Effector CD4-positive, alpha-beta T cell (primary cell): Measurements from ENCODE around the gene HDAC6.
"Not testable (repeated sequence)": the region's sequence is repeated elsewhere in the genome, so short reads cannot be mapped to it uniquely, and the experiment has no call there.

Experiments used
- DNase-seq: peaks from one replicate; pipeline ENCODE4 v3.0.0-alpha.2; 2020

The HDAC6 gene

DNA sequence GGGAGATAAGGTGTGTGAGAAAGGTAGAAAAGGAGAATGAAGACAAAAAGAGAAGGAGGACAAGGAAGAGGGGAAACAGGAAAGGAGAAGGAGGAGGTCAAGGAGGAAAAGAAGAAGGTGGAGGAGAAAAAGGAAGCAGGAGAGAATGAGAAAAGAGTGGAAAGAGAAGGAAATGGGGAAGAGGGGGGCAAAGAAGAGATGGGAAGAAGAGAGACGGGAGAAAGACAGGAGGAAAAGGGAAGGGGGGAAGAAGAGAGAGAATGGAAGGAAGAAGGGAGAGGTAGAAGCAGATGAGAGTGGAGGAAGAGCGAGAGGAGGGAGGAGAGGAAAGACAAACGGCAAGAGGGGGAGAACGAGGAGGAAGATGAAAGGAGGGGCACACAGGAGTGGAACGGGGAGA, 11.4 kb upstream of the HDAC6 start:
- DNase-seq: no peak

DNA sequence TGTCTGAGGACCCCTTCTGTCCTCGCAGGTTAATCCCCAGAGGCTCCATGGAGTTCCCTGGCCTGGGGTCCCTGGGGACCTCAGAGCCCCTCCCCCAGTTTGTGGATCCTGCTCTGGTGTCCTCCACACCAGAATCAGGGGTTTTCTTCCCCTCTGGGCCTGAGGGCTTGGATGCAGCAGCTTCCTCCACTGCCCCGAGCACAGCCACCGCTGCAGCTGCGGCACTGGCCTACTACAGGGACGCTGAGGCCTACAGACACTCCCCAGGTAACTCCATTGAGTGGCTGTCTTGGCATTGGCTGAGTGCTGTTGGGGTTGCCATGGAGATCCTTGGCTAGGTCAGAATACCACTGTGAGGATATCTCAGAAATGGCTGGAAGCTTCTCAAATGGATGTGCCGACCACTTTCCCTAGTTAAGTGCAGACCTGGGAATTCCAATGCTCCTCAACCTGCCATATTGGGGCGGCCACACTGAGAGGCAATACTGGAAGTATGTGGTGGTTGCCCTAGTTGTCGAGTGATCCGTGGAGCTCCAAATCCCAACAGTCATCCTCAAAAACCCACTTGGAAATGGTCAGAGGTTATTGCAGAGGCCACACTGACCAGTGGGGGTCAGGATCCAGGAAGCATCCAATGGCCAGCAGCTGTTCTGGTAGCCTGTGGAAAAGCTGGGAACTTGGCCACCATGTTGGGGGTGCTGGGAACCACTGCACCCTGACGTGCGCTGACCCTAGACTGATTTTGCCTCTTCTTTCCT, 10.6 kb upstream of the HDAC6 start:
- DNase-seq: no peak

DNA sequence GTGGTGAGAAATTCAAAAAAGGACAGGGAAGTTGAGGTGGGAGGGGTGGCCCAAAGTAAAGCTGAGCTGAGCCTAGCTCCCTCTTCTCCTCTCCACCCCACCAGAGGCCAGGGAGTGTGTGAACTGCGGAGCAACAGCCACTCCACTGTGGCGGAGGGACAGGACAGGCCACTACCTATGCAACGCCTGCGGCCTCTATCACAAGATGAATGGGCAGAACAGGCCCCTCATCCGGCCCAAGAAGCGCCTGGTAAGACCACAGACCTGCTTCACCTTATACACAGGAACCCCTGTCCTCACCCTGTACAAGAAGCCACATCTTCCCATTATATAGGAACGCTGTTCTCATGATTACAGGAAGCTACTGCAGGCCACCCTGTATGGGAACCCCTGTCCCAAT, 9.6 kb upstream of the HDAC6 start:
- no peak for DNase-seq

DNA sequence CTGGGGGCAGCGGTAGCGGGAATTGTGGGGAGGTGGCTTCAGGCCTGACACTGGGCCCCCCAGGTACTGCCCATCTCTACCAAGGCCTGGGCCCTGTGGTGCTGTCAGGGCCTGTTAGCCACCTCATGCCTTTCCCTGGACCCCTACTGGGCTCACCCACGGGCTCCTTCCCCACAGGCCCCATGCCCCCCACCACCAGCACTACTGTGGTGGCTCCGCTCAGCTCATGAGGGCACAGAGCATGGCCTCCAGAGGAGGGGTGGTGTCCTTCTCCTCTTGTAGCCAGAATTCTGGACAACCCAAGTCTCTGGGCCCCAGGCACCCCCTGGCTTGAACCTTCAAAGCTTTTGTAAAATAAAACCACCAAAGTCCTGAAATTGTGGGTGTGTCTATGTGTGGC, 7.9 kb upstream of the HDAC6 start:
- DNase-seq: no peak

DNA sequence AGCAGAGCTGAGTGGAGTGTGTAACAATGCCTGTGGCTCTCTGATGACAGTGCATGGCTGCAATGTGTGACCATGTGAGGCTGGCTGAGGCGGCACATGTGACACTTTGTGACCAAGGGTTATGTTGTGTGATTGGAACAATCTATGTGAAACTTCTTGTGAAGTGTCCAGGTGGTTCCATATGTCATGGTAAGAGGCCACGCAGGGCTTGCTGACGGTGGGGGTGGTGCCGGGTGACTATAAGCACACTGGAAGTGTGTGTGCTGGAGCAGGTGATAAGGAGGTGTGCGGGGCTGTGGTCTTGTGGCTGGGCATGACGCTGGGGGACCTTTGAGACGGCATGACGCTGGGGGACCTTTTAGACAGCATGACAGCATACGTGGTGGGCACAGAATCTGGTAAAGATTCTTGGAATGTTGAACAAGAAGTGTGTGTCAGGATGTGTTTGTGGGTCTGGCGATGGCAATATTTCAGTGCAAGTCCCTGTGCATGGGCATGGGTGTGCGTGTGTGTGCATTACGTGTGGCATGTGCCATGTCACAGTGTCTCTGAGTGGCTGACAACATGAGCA, 7.4 kb upstream of the HDAC6 start:
- no peak for DNase-seq

DNA sequence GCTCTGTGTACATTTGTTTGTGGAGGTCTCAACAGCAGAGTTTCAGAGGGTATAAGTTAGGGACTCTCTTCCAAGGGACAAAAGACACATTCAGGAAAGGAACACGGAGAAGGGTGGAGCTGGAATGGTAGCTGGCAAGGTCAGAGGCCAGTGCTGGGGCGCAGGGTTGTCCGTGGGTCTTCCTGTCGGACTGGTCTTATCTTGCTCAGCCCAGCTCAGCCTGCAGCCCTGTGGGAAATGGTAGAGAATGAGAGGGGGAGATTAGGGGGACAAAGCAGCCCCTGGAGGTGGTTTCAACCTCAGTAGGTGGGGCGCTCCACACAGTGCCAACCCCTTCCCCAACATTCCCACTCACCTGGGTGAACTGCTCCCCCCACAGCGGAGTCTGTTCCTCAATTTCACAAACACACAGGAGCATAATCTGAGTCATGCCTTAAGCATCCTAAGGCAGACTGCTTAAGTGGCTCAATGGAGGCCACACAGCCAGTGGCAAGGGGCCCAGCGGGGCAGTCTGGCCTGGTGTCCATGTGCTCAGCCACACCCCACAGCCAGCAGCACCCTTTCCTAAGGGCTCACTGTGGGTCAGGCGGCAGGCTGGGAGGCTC, 6.9 kb upstream of the HDAC6 start:
- no peak for DNase-seq

DNA sequence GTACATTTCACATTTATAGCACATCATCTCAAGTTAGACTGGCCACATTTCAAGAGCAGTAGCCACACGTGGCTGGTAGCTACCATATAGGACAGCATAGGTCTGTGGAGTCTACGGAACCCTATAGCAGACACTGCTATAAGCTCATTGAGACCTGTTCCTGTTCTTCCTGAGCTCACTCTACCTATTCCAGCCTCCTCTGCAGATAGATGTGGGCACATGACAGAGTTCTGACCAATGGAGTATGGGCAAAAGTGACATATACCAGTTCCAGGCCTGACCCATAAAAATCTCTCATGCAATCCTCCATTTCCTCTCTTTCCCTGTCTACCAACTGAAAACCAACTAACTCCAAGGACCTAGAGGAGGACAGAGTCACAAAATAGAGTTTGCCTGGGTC, 3.5 kb upstream of the HDAC6 start:
- DNase-seq: no peak

DNA sequence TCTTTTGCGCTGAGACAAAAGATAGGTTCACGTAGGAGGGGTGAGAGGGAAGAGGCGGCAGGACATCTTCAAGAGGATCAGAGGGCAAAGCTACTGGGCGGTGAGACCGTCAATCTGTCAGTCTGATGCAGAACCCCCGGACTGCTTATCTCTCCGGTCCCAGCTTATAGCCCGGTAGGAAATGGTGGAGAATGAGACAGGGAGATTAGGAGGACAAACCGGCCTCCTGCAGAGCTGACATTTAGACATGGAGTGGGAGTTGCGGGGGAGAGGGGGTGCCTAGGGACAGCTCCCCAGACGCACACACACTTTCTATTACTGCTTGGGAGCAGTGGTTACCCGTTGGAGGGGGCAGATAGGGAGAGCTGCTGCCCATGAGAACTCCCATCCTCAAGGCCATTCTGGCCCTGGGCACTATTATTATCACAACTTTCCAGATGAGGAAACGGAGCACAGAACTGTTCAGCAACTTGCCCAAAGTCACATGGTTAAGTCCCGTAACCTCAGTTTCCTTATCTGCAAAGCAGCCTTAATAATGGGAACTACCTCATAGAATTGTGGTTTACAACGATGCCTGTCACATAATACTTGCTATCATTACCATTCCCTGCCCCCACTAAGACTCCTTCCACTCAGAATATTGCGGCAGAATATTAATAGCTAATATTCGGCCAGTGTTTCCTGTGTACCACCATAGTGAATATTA, 1.1 kb upstream of the HDAC6 start:
- no peak for DNase-seq

DNA sequence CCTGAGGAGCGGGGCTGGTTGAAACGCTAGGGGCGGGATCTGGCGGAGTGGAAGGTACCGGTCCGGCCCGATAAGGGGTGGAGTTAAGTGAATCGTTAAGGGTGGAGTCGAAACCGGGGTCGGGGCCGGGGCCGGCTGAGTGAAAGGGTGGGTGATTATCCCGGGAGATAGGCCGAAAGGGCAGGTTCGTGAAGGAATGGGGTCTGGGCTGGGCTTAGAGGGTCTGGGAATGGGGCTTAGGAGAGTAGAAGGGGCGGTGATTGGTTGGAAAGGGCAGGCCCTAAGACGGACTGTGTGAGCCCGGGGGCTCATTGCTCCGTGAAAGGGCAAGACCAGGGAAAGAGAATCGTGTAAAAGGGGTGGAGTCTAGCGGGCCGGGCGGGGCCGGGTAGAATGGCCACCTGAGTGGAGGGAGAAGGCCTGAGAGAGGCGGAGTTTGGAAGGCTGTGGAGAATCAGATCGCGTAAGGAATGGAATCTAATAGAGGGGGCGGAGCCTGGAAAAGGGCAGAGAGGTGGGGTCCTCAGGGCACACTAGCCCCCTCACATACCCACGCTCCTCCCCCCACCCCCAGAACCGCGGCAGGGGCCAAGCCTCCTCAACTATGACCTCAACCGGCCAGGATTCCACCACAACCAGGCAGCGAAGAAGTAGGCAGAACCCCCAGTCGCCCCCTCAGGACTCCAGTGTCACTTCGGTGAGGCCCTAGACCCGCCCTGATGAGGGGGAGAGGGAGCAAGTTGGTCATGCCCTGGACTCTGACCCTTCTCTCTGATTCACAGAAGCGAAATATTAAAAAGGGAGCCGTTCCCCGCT, 430 bp downstream of the HDAC6 start:
- peak; percentile 27 for DNase-seq

DNA sequence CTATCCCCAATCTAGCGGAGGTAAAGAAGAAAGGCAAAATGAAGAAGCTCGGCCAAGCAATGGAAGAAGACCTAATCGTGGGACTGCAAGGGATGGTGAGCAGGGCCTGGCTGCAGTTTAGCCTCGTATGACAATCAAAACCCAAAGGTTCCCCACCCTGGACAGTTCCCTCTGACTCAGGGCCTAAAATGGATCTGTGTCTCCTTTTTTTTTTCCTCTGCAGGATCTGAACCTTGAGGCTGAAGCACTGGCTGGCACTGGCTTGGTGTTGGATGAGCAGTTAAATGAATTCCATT, 986 bp downstream of the HDAC6 start:
- DNase-seq: no peak

DNA sequence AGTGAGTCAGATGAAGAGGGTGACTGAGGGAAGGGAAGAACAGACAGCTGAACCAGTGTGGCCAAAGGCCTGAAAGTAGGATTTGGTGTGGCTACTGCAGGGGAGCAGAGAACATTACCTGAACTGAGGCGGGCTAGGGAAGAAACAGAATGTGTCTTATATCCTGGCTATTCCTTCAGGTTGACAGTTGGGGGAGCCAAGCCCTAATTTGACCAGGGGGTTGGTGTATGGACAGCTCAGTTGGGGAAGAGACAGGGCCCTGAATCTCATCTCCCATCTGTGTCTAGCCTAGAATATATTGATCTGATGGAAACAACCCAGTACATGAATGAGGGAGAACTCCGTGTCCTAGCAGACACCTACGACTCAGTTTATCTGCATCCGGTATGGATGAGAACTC, 4.2 kb downstream of the HDAC6 start:
- no peak for DNase-seq

DNA sequence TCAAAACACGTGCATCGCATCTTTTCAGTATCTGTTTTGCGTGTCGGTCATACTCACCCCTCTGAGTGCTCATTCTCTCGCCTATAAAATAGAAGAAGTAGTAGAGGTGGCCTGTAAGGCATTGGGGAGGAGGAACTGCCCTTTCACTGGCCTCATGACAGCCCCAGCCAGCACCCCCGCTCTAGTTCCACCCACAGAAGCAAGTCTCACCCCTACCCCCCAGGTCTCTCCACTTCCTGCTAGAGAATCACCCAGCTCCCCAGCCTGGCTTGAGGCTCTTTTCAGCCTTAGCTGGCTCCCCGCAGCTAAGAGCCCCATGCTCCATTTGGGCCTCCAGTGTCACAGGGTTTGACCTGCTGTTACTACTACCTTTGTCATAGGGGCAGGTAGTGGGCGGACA, 11.8 kb downstream of the HDAC6 start:
- DNase-seq: no peak

DNA sequence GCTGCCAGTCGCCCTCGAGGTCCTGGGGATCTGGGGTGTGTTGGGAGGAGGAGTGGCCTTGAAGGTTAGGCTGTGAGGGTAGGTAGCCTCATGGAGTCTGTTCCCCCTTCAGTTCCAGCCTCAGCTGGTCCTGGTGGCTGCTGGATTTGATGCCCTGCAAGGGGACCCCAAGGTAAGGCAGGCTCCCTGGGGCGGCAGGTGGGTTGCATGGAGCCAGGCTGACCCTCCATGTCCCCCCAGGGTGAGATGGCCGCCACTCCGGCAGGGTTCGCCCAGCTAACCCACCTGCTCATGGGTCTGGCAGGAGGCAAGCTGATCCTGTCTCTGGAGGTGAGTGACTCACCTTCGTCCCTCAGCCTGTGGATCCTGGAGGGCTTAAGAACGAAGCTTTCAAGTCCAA, 12.9 kb downstream of the HDAC6 start:
- DNase-seq: no peak

DNA sequence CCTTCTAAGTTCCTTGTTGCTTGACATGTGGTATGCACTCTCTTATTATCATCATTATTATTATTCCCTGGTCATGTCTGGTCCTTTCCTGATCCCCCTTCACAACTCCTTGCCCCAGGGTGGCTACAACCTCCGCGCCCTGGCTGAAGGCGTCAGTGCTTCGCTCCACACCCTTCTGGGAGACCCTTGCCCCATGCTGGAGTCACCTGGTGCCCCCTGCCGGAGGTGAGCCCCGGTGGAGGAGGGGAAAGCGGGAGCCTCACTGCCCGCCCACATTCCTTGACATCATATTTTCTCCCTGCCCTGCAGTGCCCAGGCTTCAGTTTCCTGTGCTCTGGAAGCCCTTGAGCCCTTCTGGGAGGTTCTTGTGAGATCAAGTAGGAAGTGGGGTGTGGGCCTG, 13.4 kb downstream of the HDAC6 start:
- no peak for DNase-seq

DNA sequence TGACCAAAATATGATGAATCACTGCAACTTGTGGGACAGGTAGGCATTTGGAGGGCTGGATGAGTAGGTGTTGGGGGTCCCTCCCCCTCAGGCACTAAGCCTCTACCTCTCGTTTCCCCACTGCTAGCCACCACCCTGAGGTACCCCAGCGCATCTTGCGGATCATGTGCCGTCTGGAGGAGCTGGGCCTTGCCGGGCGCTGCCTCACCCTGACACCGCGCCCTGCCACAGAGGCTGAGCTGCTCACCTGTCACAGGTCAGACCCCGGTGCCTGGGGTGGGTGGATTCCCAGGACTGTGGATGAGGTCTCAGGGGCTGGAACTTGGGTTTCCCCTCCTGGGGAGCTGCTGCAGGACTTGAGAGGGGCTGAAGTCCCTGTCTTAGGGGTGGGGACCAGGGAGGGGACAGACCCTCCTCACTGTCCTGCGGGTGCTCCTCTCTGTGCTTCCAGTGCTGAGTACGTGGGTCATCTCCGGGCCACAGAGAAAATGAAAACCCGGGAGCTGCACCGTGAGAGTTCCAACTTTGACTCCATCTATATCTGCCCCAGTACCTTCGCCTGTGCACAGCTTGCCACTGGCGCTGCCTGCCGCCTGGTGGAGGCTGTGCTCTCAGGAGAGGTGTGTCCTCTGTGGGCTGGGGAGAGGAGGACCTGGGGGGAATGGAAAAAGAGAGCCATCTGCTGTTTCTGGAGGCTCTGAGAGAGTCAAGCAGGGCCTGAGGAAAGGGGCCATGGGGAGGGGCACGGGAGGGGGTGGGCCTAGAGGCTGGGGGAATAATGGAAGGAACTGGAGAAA, 14.3 kb downstream of the HDAC6 start:
- no peak for DNase-seq

DNA sequence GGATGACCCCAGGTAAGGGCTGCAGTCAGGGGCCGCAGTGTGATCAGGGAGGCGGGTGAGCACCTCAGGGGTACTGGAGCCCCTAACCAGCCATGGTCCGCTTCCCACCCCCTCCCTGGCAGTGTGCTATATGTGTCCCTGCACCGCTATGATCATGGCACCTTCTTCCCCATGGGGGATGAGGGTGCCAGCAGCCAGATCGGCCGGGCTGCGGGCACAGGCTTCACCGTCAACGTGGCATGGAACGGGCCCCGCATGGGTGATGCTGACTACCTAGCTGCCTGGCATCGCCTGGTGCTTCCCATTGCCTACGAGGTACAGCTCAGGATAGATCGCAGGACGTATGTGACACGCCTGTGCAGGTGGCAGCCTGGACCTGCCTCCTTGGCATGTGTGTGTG, 16.2 kb downstream of the HDAC6 start:
- no peak for DNase-seq

DNA sequence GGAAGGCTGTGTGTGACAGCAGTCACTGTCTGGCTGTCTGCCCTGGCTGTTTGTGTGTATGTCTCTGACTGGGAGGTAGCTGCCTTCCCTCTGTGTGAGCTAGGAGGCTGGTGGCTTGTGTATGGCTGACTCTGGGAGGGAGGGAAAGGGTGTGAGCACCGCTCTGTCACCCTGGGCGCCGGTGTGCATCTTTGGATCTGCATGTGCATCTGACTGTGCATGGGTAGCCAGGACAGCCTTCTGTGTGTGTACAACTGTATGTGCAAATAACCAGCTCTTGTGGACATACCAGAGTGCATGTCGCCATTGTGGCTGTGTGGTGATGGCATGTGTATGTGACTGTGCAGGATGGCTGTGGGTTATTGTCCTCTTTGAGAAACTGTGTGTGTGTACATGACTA, 17.0 kb downstream of the HDAC6 start:
- DNase-seq: no peak

DNA sequence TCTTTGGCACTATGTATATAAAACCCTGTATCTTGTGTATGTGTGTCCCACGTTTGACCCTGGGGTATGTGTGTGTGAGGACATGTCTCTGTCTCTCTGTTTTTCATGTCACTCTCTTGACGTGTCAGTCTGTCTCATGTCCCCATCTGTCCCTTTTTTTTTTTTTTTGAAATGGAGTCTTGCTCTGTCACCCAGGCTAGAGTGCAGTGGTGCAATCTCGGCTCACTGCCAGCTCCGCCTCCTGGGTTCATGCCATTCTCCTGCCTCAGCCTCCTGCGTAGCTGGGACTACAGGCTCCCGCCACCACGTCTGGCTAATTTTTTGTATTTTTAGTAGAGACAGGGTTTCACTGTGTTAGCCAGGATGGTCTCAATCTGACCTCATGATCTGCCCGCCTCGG, 17.5 kb downstream of the HDAC6 start:
- DNase-seq: not testable (repeated sequence)

DNA sequence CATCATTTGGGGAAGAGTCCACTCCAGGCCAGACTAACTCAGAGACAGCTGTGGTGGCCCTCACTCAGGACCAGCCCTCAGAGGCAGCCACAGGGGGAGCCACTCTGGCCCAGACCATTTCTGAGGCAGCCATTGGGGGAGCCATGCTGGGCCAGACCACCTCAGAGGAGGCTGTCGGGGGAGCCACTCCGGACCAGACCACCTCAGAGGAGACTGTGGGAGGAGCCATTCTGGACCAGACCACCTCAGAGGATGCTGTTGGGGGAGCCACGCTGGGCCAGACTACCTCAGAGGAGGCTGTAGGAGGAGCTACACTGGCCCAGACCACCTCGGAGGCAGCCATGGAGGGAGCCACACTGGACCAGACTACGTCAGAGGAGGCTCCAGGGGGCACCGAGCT, 21.2 kb downstream of the HDAC6 start:
- no peak for DNase-seq

DNA sequence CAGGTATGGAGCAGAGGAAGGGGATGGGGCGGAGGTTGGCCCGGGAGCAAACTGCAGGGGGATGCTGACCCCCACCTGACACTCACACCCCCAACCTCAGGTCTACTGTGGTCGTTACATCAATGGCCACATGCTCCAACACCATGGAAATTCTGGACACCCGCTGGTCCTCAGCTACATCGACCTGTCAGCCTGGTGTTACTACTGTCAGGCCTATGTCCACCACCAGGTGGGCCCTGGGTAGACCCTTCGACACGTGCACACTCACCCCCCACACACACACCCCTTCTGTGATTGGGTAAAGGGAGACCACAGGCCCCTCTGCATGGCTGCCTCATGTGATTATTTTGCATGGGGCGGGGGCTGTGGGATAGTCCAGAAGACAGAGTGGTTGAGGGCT, 22.2 kb downstream of the HDAC6 start:
- DNase-seq: no peak

DNA sequence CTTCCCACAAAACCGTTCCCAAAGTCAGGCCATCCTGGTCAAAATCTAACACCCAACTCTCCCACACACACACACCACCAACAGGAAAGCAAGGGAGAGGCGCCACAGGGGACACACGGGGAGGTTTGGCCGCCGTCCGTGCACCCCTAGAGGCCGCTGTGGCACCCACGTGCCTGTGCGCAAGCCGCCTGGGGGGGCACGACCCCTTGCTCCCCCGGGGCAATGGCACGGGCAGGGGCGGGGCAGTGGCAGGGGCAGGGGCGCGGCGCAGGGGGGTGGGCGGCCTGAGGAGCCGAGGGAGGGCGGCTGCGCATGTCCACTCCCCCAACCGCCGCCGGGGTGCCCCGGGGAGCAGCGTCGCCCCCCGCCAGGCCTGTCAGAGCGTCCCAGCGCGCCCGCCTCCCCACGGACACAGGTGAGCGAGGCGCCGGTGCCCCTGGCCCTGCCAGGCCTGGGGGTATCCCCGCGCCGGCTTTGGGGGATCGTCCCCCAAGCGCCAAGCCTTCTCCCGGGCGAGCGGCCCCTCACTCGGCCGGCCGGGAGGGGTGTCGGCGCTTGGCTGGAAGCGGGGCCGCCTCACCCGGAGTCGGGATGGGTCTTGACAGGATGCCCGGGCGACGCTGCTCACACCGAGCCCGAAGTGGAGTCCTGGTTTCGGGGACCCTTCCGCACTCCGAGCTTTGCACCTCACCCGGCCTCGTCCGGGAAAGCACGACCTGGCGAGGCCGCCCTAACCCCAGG, 24.4 kb downstream of the HDAC6 start, which contains the start of gene ERAS:
TSS of gene ERAS (plus strand) at position 379 of the 741 bp plus-strand sequence. CDS start 2,611 bp downstream, outside the sequence.
- no peak for DNase-seq
